Measurements from ENCODE around the gene SERPINI2. TPM values are rescaled to one million over a fixed set of nuclear protein-coding genes. Genes with fewer than 3 reads are reported as not detected.

SERPINI2 gene
- polyA plus RNA-seq, 1 donor, result 0.09 TPM

GRCh38 chr3:167484551-167484950 lies 10.7 kb upstream of the SERPINI2 start:
- Histone ChIP-seq H3K27me3 (ENCODE audit: control insufficient read depth, insufficient read depth, low read length) (no peaks in the 10 kb centered on the region), H3K36me3 (ENCODE audit: control insufficient read depth, insufficient read depth, low read length) (no peaks in the 10 kb centered on the region), H3K9me3 (ENCODE audit: control insufficient read depth, low read depth, low read length) (no peaks in the 10 kb centered on the region), H3K4me3 (ENCODE audit: low read length) (no peak overlapping the region), H3K27ac (ENCODE audit: low read length) (no peak overlapping the region), H3K4me1 (ENCODE audit: control insufficient read depth, insufficient read depth, low read length) (no peaks in the 10 kb centered on the region)
- WGBS (ENCODE audit: insufficient coverage, low lambda C conversion rate), result no CpG with 5 or more reads among the region's 2 CpGs
- DNase-seq, result no peak

- no peak overlapping the region for H3K27ac ChIP-seq (ENCODE audit: low read length)
- 80% methylated on average over 1 of the region's 2 CpGs for WGBS (ENCODE audit: insufficient coverage, low lambda C conversion rate)
- H3K4me3 ChIP-seq (ENCODE audit: low read length), result no peak overlapping the region
- DNase-seq, result no peak
- H3K9me3 ChIP-seq (ENCODE audit: control insufficient read depth, low read depth, low read length), result no peaks in the 10 kb centered on the region
- H3K27me3 ChIP-seq (ENCODE audit: control insufficient read depth, insufficient read depth, low read length), result no peaks in the 10 kb centered on the region
- H3K36me3 ChIP-seq (ENCODE audit: control insufficient read depth, insufficient read depth, low read length), result no peaks in the 10 kb centered on the region
- H3K4me1 ChIP-seq (ENCODE audit: control insufficient read depth, insufficient read depth, low read length), result no peaks in the 10 kb centered on the region
These were observed 10.1 kb upstream of the SERPINI2 start for GRCh38 chr3:167483708-167484475.

GRCh38 chr3:167481164-167481563 lies 7.3 kb upstream of the SERPINI2 start:
- no peak for DNase-seq
- no peaks in the 10 kb centered on the region for H3K9me3 ChIP-seq (ENCODE audit: control insufficient read depth, low read depth, low read length)
- H3K4me3 ChIP-seq (ENCODE audit: low read length), result no peak overlapping the region
- H3K36me3 ChIP-seq (ENCODE audit: control insufficient read depth, insufficient read depth, low read length), result no peaks in the 10 kb centered on the region
- H3K27ac ChIP-seq (ENCODE audit: low read length), result no peak overlapping the region
- no peaks in the 10 kb centered on the region for H3K4me1 ChIP-seq (ENCODE audit: control insufficient read depth, insufficient read depth, low read length)
- no peaks in the 10 kb centered on the region for H3K27me3 ChIP-seq (ENCODE audit: control insufficient read depth, insufficient read depth, low read length)

GRCh38 chr3:167480748-167481147 lies 6.9 kb upstream of the SERPINI2 start:
- H3K27me3 ChIP-seq (ENCODE audit: control insufficient read depth, insufficient read depth, low read length), result no peaks in the 10 kb centered on the region
- H3K9me3 ChIP-seq (ENCODE audit: control insufficient read depth, low read depth, low read length), result no peaks in the 10 kb centered on the region
- WGBS (ENCODE audit: insufficient coverage, low lambda C conversion rate), result 100% methylated on average over 1 of the region's 2 CpGs
- DNase-seq, result no peak
- no peak overlapping the region for H3K27ac ChIP-seq (ENCODE audit: low read length)
- H3K36me3 ChIP-seq (ENCODE audit: control insufficient read depth, insufficient read depth, low read length), result no peaks in the 10 kb centered on the region
- H3K4me1 ChIP-seq (ENCODE audit: control insufficient read depth, insufficient read depth, low read length), result no peaks in the 10 kb centered on the region
- H3K4me3 ChIP-seq (ENCODE audit: low read length), result no peak overlapping the region

GRCh38 chr3:167469381-167469780 lies 4.5 kb downstream of the SERPINI2 start:
- H3K4me3 ChIP-seq (ENCODE audit: low read length), result no peak overlapping the region
- DNase-seq, result no peak
- H3K36me3 ChIP-seq (ENCODE audit: control insufficient read depth, insufficient read depth, low read length), result no peaks in the 10 kb centered on the region
- no peaks in the 10 kb centered on the region for H3K27me3 ChIP-seq (ENCODE audit: control insufficient read depth, insufficient read depth, low read length)
- no CpG with 5 or more reads among the region's 3 CpGs for WGBS (ENCODE audit: insufficient coverage, low lambda C conversion rate)
- no peaks in the 10 kb centered on the region for H3K9me3 ChIP-seq (ENCODE audit: control insufficient read depth, low read depth, low read length)
- H3K27ac ChIP-seq (ENCODE audit: low read length), result no peak overlapping the region
- H3K4me1 ChIP-seq (ENCODE audit: control insufficient read depth, insufficient read depth, low read length), result no peaks in the 10 kb centered on the region

- no peak overlapping the region for H3K27ac ChIP-seq (ENCODE audit: low read length)
- no peak overlapping the region for H3K4me3 ChIP-seq (ENCODE audit: low read length)
- DNase-seq, result no peak
- H3K4me1 ChIP-seq (ENCODE audit: control insufficient read depth, insufficient read depth, low read length), result no peaks in the 10 kb centered on the region
- WGBS (ENCODE audit: insufficient coverage, low lambda C conversion rate), result 70% methylated on average over 2 of the region's 5 CpGs
- no peaks in the 10 kb centered on the region for H3K36me3 ChIP-seq (ENCODE audit: control insufficient read depth, insufficient read depth, low read length)
- no peaks in the 10 kb centered on the region for H3K9me3 ChIP-seq (ENCODE audit: control insufficient read depth, low read depth, low read length)
- no peaks in the 10 kb centered on the region for H3K27me3 ChIP-seq (ENCODE audit: control insufficient read depth, insufficient read depth, low read length)
These were observed 5.8 kb downstream of the SERPINI2 start for GRCh38 chr3:167467848-167468611.

GRCh38 chr3:167466966-167467365 lies 6.9 kb downstream of the SERPINI2 start:
- Histone ChIP-seq H3K4me1 (ENCODE audit: control insufficient read depth, insufficient read depth, low read length) (no peaks in the 10 kb centered on the region), H3K27ac (ENCODE audit: low read length) (no peak overlapping the region), H3K36me3 (ENCODE audit: control insufficient read depth, insufficient read depth, low read length) (no peaks in the 10 kb centered on the region), H3K4me3 (ENCODE audit: low read length) (no peak overlapping the region), H3K27me3 (ENCODE audit: control insufficient read depth, insufficient read depth, low read length) (no peaks in the 10 kb centered on the region), H3K9me3 (ENCODE audit: control insufficient read depth, low read depth, low read length) (no peaks in the 10 kb centered on the region)
- no peak for DNase-seq

GRCh38 chr3:167456157-167456799 lies 17.6 kb downstream of the SERPINI2 start:
- Histone ChIP-seq H3K4me1 (ENCODE audit: control insufficient read depth, insufficient read depth, low read length) (no peaks in the 10 kb centered on the region), H3K27me3 (ENCODE audit: control insufficient read depth, insufficient read depth, low read length) (no peaks in the 10 kb centered on the region), H3K27ac (ENCODE audit: low read length) (no peak overlapping the region), H3K4me3 (ENCODE audit: low read length) (no peak overlapping the region), H3K36me3 (ENCODE audit: control insufficient read depth, insufficient read depth, low read length) (no peaks in the 10 kb centered on the region), H3K9me3 (ENCODE audit: control insufficient read depth, low read depth, low read length) (no peaks in the 10 kb centered on the region)
- WGBS (ENCODE audit: insufficient coverage, low lambda C conversion rate), result 100% methylated on average over 1 of the region's 6 CpGs
- no peak for DNase-seq

- WGBS (ENCODE audit: insufficient coverage, low lambda C conversion rate), result no CpG with 5 or more reads among the region's 2 CpGs
- no peak overlapping the region for H3K4me3 ChIP-seq (ENCODE audit: low read length)
- H3K9me3 ChIP-seq (ENCODE audit: control insufficient read depth, low read depth, low read length), result no peaks in the 10 kb centered on the region
- H3K27me3 ChIP-seq (ENCODE audit: control insufficient read depth, insufficient read depth, low read length), result no peaks in the 10 kb centered on the region
- no peak overlapping the region for H3K27ac ChIP-seq (ENCODE audit: low read length)
- no peaks in the 10 kb centered on the region for H3K36me3 ChIP-seq (ENCODE audit: control insufficient read depth, insufficient read depth, low read length)
- H3K4me1 ChIP-seq (ENCODE audit: control insufficient read depth, insufficient read depth, low read length), result no peaks in the 10 kb centered on the region
- DNase-seq, result no peak
These were observed 20.0 kb downstream of the SERPINI2 start for GRCh38 chr3:167453815-167454214.

GRCh38 chr3:167451282-167451681 lies 22.6 kb downstream of the SERPINI2 start:
- Histone ChIP-seq H3K4me3 (ENCODE audit: low read length) (no peak overlapping the region), H3K27me3 (ENCODE audit: control insufficient read depth, insufficient read depth, low read length) (no peaks in the 10 kb centered on the region), H3K9me3 (ENCODE audit: control insufficient read depth, low read depth, low read length) (no peaks in the 10 kb centered on the region), H3K4me1 (ENCODE audit: control insufficient read depth, insufficient read depth, low read length) (no peaks in the 10 kb centered on the region), H3K36me3 (ENCODE audit: control insufficient read depth, insufficient read depth, low read length) (no peaks in the 10 kb centered on the region), H3K27ac (ENCODE audit: low read length) (no peak overlapping the region)
- DNase-seq, result no peak
- no CpG with 5 or more reads among the region's 1 CpG for WGBS (ENCODE audit: insufficient coverage, low lambda C conversion rate)
